Cardiac septum (tissue), 1 donor: ENCODE measurements around the gene NFAT5. TPM values are rescaled to one million over a fixed set of nuclear protein-coding genes. Genes with fewer than 3 reads are reported as not detected.

Experiments used
- microRNA-seq: library from miRNA; unstranded; fragments of <30 nt; microRNA quantifications from one replicate; pipeline ENCODE4 v1.2.0, GENCODE V29; 2020
- total RNA-seq: library from RNA; stranded (reverse); fragmentation: NEBNext Ultra II Directional; extraction: Animal tissue kit (Norgen Biotek cat#: 25700); gene quantifications from one replicate; pipeline ENCODE4 v1.2.1, GENCODE V29; 2021
- donor health status: DM: no; HTN: no; CAD: no.

The NFAT5 gene
- total RNA-seq, 1 donor from 2014 or later: 28.5 TPM

Small RNAs within 50 kb of the gene (microRNA-seq; reads per million reads assigned to microRNA genes)
- gene MIR1538: not detected

Other genes starting within 250 kb of the NFAT5 start
- gene PDF, start 235.4 kb upstream of the NFAT5 start, total RNA-seq: 5.7 TPM
- 21.6 TPM for gene COG8, start 226.4 kb upstream of the NFAT5 start, total RNA-seq
- 10.6 TPM for gene NIP7, start 226.2 kb upstream of the NFAT5 start, total RNA-seq
- 0.38 TPM for gene TMED6, start 214.2 kb upstream of the NFAT5 start, total RNA-seq
- gene TERF2, start 180.0 kb upstream of the NFAT5 start, total RNA-seq: 27.9 TPM
- gene CYB5B, start 141.3 kb upstream of the NFAT5 start, total RNA-seq: 53.2 TPM
- 15.8 TPM for gene NQO1, start 160.6 kb downstream of the NFAT5 start, total RNA-seq
- gene NOB1, start 189.0 kb downstream of the NFAT5 start, total RNA-seq: 16.1 TPM
- gene WWP2, start 196.4 kb downstream of the NFAT5 start, total RNA-seq: 23.8 TPM